H1 (cell line): Measurements from ENCODE around the gene TTC21A. TPM values are rescaled to one million over a fixed set of nuclear protein-coding genes. Genes with fewer than 3 reads are reported as not detected.

Source experiments
- CTCF ChIA-PET: fragments of 300-600 bp; sonication (Branson Sonifier 250); formaldehyde crosslinking; loops from one replicate; lab custom pipeline; 2021; ENCODE audit not compliant: partially characterized antibody; lab: Charles Lee
- POLR2A ChIA-PET: fragments of 300-600 bp; sonication (Branson Sonifier 250); formaldehyde crosslinking; loops from one replicate; lab custom pipeline; 2021; ENCODE audit warnings: inconsistent platforms; ENCODE audit not compliant: partially characterized antibody; lab: Charles Lee
- DNase-seq, 2 experiments: peaks; one replicate each; pipeline versions ENCODE4 v3.0.0 to v3.0.0-alpha.2; 2010 to 2022; ENCODE audit warnings: low spot score in 2 of 2, low read depth in 1 of 2, mixed read lengths in 1 of 2
- FAIRE-seq: peaks from 2 replicates; lab custom pipeline; 2011; peaks lifted over from hg19 to GRCh38; lab: Jason Lieb, UNC
- H2AFZ ChIP-seq: 2 replicates; pipeline ENCODE4 v1.8.1; 2012; ENCODE audit warnings: low read length, inconsistent platforms
- H2AK5ac ChIP-seq: 2 replicates; pipeline ENCODE4 v1.6.1; 2013; ENCODE audit warnings: low read depth, low read length
- H2BK120ac ChIP-seq: replicated peaks from 2 replicates; pipeline ENCODE3; 2013; ENCODE audit warnings: low read depth, low read length, inconsistent platforms
- H2BK12ac ChIP-seq: 2 replicates; pipeline ENCODE4 v1.6.1; 2013; ENCODE audit warnings: low read depth, low read length
- H2BK15ac ChIP-seq: 2 replicates; pipeline ENCODE4 v1.6.1; 2013; ENCODE audit warnings: low read length
- H2BK20ac ChIP-seq: 2 replicates; pipeline ENCODE4 v1.6.1; 2013; ENCODE audit warnings: low read length
- H2BK5ac ChIP-seq: 2 replicates; pipeline ENCODE4 v1.6.1; 2013; ENCODE audit warnings: low read depth, low read length
- H3K14ac ChIP-seq: 2 replicates; pipeline ENCODE4 v1.6.1; 2013; ENCODE audit warnings: inconsistent platforms; ENCODE audit not compliant: insufficient read length
- H3K18ac ChIP-seq: 2 replicates; pipeline ENCODE4 v1.6.1; 2013; ENCODE audit warnings: low read length; ENCODE audit errors: extremely low read depth
- H3K23ac ChIP-seq: 2 replicates; pipeline ENCODE4 v1.6.1; 2013; ENCODE audit warnings: inconsistent platforms; ENCODE audit not compliant: insufficient read length
- H3K23me2 ChIP-seq: 2 replicates; pipeline ENCODE4 v1.6.1; 2013; ENCODE audit warnings: low read depth, low read length
- H3K27ac ChIP-seq: 2 replicates; pipeline ENCODE4 v1.6.1; 2011; ENCODE audit warnings: low read depth, low read length, inconsistent platforms
- H3K27me3 ChIP-seq, 4 experiments: replicated peaks in 1 of 4; 1 replicate in 1 of 4; 2 replicates in 3 of 4; pipeline versions ENCODE4 v1.6.1 to v1.8.1; 2011 to 2013; ENCODE audit warnings: low read length in 3 of 4, mild to moderate bottlenecking in 3 of 4, inconsistent platforms in 2 of 4, mixed read lengths in 2 of 4, moderate library complexity in 1 of 4; ENCODE audit not compliant: control insufficient read depth in 3 of 4, insufficient read depth in 3 of 4; ENCODE audit errors: extremely low read depth in 1 of 4
- H3K36me3 ChIP-seq, 4 experiments: 2 replicates each; pipeline versions ENCODE4 v1.6.1 to v1.8.1; 2011 to 2013; ENCODE audit warnings: mild to moderate bottlenecking in 4 of 4, low read length in 3 of 4, moderate library complexity in 2 of 4, control low read depth in 1 of 4, inconsistent platforms in 1 of 4; ENCODE audit not compliant: insufficient read depth in 4 of 4, control insufficient read depth in 2 of 4
- H3K4ac ChIP-seq: replicated peaks from 2 replicates; pipeline ENCODE3; 2013; ENCODE audit warnings: low read length, low read depth, mixed read lengths, inconsistent platforms; ENCODE audit not compliant: insufficient read length
- H3K4me1 ChIP-seq, 4 experiments: replicated peaks in 1 of 4; 1 replicate in 1 of 4; 2 replicates in 3 of 4; pipeline versions ENCODE4 v1.6.1 to v1.8.1; 2011 to 2013; ENCODE audit warnings: low read length in 3 of 4, inconsistent platforms in 2 of 4, mixed read lengths in 1 of 4; ENCODE audit not compliant: insufficient read depth in 4 of 4, control insufficient read depth in 3 of 4
- H3K4me2 ChIP-seq, 2 experiments: 2 replicates each; pipeline versions ENCODE4 v1.6.1 to v1.8.1; 2011 to 2013; ENCODE audit warnings: low read depth in 2 of 2, low read length in 2 of 2, control low read depth in 1 of 2, inconsistent platforms in 1 of 2, mild to moderate bottlenecking in 1 of 2; ENCODE audit not compliant: insufficient read depth in 1 of 2
- H3K4me3 ChIP-seq, 4 experiments: fragments of 200-600, 300-600 bp in 1 of 4; sonication (generic), shearing (Covaris generic), sonication (Bioruptor Twin) in 1 of 4; 2 replicates each; pipeline versions ENCODE4 v1.5.1 to v1.8.1; 2011 to 2016; ENCODE audit warnings: low read length in 4 of 4, low read depth in 3 of 4, control low read depth in 2 of 4, inconsistent platforms in 2 of 4, mild to moderate bottlenecking in 2 of 4, mixed read lengths in 1 of 4, moderate library complexity in 1 of 4; ENCODE audit not compliant: insufficient read depth in 2 of 4; ENCODE audit errors: extremely low read depth in 1 of 4
- H3K56ac ChIP-seq: replicated peaks from 2 replicates; pipeline ENCODE3; 2013; ENCODE audit warnings: low read depth, mild to moderate bottlenecking, mixed read lengths, low read length, inconsistent platforms; ENCODE audit not compliant: insufficient read length
- H3K79me1 ChIP-seq: 2 replicates; pipeline ENCODE4 v1.6.1; 2013; ENCODE audit warnings: low read depth, low read length, control low read depth
- H3K79me2 ChIP-seq, 2 experiments: 2 replicates each; pipeline versions ENCODE4 v1.6.1 to v1.8.1; 2012 to 2013; ENCODE audit warnings: low read length in 2 of 2, mild to moderate bottlenecking in 2 of 2, inconsistent platforms in 1 of 2; ENCODE audit not compliant: insufficient read depth in 2 of 2, control insufficient read depth in 1 of 2
- H3K9ac ChIP-seq, 4 experiments: replicated peaks in 1 of 4; 1 replicate in 1 of 4; 2 replicates in 3 of 4; pipeline versions ENCODE4 v1.6.1 to v1.8.1; 2011 to 2013; ENCODE audit warnings: low read depth in 3 of 4, low read length in 3 of 4, control low read depth in 2 of 4, mild to moderate bottlenecking in 2 of 4, moderate library complexity in 2 of 4, inconsistent platforms in 1 of 4; ENCODE audit errors: extremely low read depth in 1 of 4
- H3K9me3 ChIP-seq, 2 experiments: 2 replicates each; pipeline versions ENCODE4 v1.6.1 to v1.8.1; 2012 to 2013; ENCODE audit warnings: mild to moderate bottlenecking in 2 of 2, moderate library complexity in 2 of 2, control low read depth in 1 of 2, inconsistent platforms in 1 of 2, low read depth in 1 of 2, low read length in 1 of 2, mixed read lengths in 1 of 2; ENCODE audit not compliant: insufficient read depth in 2 of 2
- H4K20me1 ChIP-seq, 2 experiments: replicated peaks in 1 of 2; 2 replicates each; pipeline versions ENCODE3 to v1.8.1; 2011 to 2013; ENCODE audit warnings: inconsistent platforms in 2 of 2, low read length in 2 of 2, mild to moderate bottlenecking in 1 of 2; ENCODE audit not compliant: insufficient read depth in 2 of 2, control insufficient read depth in 1 of 2
- H4K5ac ChIP-seq: 2 replicates; pipeline ENCODE4 v1.6.1; 2013; ENCODE audit warnings: low read length, low read depth, mixed read lengths, inconsistent platforms; ENCODE audit not compliant: insufficient read length
- H4K8ac ChIP-seq: 2 replicates; pipeline ENCODE4 v1.8.0; 2013; ENCODE audit warnings: mild to moderate bottlenecking, moderate library complexity, low read length, inconsistent platforms; ENCODE audit not compliant: insufficient read depth; ENCODE audit errors: extremely low read depth
- H4K91ac ChIP-seq: replicated peaks from 2 replicates; pipeline ENCODE3; 2013; ENCODE audit warnings: low read length, mixed read lengths, inconsistent platforms; ENCODE audit not compliant: insufficient read length
- BRCA1 ChIP-seq: IDR thresholded peaks from 2 replicates; pipeline ENCODE4 v1.6.1; 2012; ENCODE audit warnings: low read depth, low read length, improper control_type of control experiment
- CEBPB ChIP-seq: IDR thresholded peaks from 2 replicates; pipeline ENCODE4 v1.6.1; 2012; ENCODE audit warnings: low read depth, low read length
- CTCF ChIP-seq, 3 experiments: IDR thresholded peaks; 1 replicate in 2 of 3; 2 replicates in 1 of 3; pipeline versions ENCODE4 v1.5.1 to v1.6.1; 2011; ENCODE audit warnings: low read length in 3 of 3, mild to moderate bottlenecking in 3 of 3, inconsistent platforms in 2 of 3, low read depth in 1 of 3, moderate library complexity in 1 of 3; ENCODE audit not compliant: insufficient read depth in 1 of 3; ENCODE audit errors: control extremely low read depth in 1 of 3
- E2F6 ChIP-seq: IDR thresholded peaks from 2 replicates; pipeline ENCODE4 v1.6.1; 2012; ENCODE audit warnings: inconsistent platforms
- EGR1 ChIP-seq: IDR thresholded peaks from 2 replicates; pipeline ENCODE4 v1.6.1; 2011; ENCODE audit warnings: low read depth, low read length, borderline replicate concordance
- FOSL1 ChIP-seq: IDR thresholded peaks from 2 replicates; pipeline ENCODE4 v1.6.1; 2011; ENCODE audit warnings: mild to moderate bottlenecking, low read depth, low read length, moderate library complexity; ENCODE audit not compliant: insufficient read depth
- JUN ChIP-seq: IDR thresholded peaks from 2 replicates; pipeline ENCODE4 v1.6.1; 2011; ENCODE audit warnings: low read depth, mild to moderate bottlenecking, improper control_type of control experiment, low read length
- KDM4A ChIP-seq: IDR thresholded peaks from one replicate; pipeline ENCODE4 v1.7.1; 2012; ENCODE audit warnings: low read depth, mild to moderate bottlenecking, moderate library complexity, low read length, inconsistent platforms; ENCODE audit not compliant: severe bottlenecking
- SP4 ChIP-seq: IDR thresholded peaks from 2 replicates; pipeline ENCODE4 v1.6.1; 2012; ENCODE audit warnings: low read length, inconsistent platforms
- TAF1 ChIP-seq: IDR thresholded peaks from 2 replicates; pipeline ENCODE4 v1.6.1; 2011; ENCODE audit warnings: mild to moderate bottlenecking, low read depth, low read length
- TBP ChIP-seq: IDR thresholded peaks from 2 replicates; pipeline ENCODE4 v1.6.1; 2011; ENCODE audit warnings: low read depth, low read length, improper control_type of control experiment
- TEAD4 ChIP-seq: IDR thresholded peaks from 2 replicates; pipeline ENCODE4 v1.6.1; 2012; ENCODE audit warnings: low read depth, low read length, inconsistent platforms, mixed read lengths
- WGBS, 2 experiments: shearing (Covaris generic) in 1 of 2; methylation state at CpG; one replicate each; pipeline versions ENCODE4 v1.1.6 to v1.1.7; 2013 to 2015; ENCODE audit warnings: low lambda C conversion rate in 2 of 2, mixed read lengths in 2 of 2, inconsistent platforms in 1 of 2, low coverage in 1 of 2, missing lambda C conversion rate in 1 of 2; ENCODE audit not compliant: insufficient replicate concordance in 2 of 2, insufficient coverage in 1 of 2, insufficient read length in 1 of 2; ENCODE audit errors: extremely low coverage in 1 of 2, missing lambda C conversion rate in 1 of 2; 5-methylcytosine and 5-hydroxymethylcytosine counted together
- polyA plus RNA-seq, 7 experiments: library from polyadenylated mRNA; depleted of rRNA in 3 of 7; stranded (reverse) in 5 of 7; unstranded in 2 of 7; fragments of >200 nt in 5 of 7; fragments of 200-250 nt in 2 of 7; gene quantifications; 1 replicate in 5 of 7; 2 replicates in 1 of 7; 4 replicates in 1 of 7; pipeline versions ENCODE4 v1.2.1 to v1.2.3, GENCODE V29; 2011 to 2013; ENCODE audit warnings: missing spikeins in 2 of 7, mixed read lengths in 2 of 7
- total RNA-seq: library from RNA; stranded (reverse); fragmentation: NEBNext Ultra II Directional; extraction: Animal tissue kit (Norgen Biotek cat#: 25700); gene quantifications from 2 replicates; pipeline ENCODE4 v1.2.1, GENCODE V29; 2021

The TTC21A gene
- total and polyA plus RNA-seq, 2 of the 8 experiments (the other 6 are each of a cell fraction or from before 2014, with no cell fraction given), result 2.3 to 2.8 TPM

- WGBS, 2 experiments, result 79% methylated on average over 2 of the region's 2 CpGs; no CpG with 5 or more reads in 1 of the 2 experiments
- TF ChIP-seq FOSL1 (no peak), TBP (no peak), KDM4A (no peak), BRCA1 (no peak), JUN (no peak), CEBPB (no peak), TAF1 (no peak), E2F6 (no peak), CTCF (IDR thresholded peaks at IDR 0.05; ENCODE audit: control extremely low read depth in 1 of 3, insufficient read depth in 1 of 3, low read depth in 1 of 3, low read length in 3 of 3) (no peak), SP4 (no peak), TEAD4 (no peak), EGR1 (no peak)
These were observed 32.0 kb downstream of the TTC21A start for GRCh38 chr3:39139442-39139841.

More at GRCh38 chr3:39139442-39139841, 32.0 kb downstream of the TTC21A start:
- POLR2A ChIA-PET, result interaction anchor here (1.3 to 2.3 kb wide), 2 partner anchors 8 to 11 kb away, joined by 4 to 8 read pairs; no protein-coding TSS in a partner anchor
- H2AFZ ChIP-seq, result no peak overlapping the region
- no peak overlapping the region for H3K4me3 ChIP-seq
- no peak overlapping the region for H4K91ac ChIP-seq
- H3K23ac ChIP-seq, result no peak overlapping the region
- H3K27ac ChIP-seq, result no peak overlapping the region
- H2BK12ac ChIP-seq, result no peak overlapping the region
- peaks cover 0 to 10% of the 10 kb centered on the region in 2 experiments for H4K20me1 ChIP-seq
- H3K14ac ChIP-seq, result no peak overlapping the region
- no peak overlapping the region for H2BK20ac ChIP-seq
- no peak overlapping the region for H3K4ac ChIP-seq
- peaks cover 11 to 25% (median 16%) of the 10 kb centered on the region in 4 experiments; a peak in 6 of 8 replicates for H3K36me3 ChIP-seq
- no peaks in the 10 kb centered on the region for H3K9me3 ChIP-seq
- H2AK5ac ChIP-seq, result no peak overlapping the region
- H3K79me1 ChIP-seq, result peaks cover 2% of the 10 kb centered on the region; the same call in 1 of the 2 replicates
- no peaks in the 10 kb centered on the region for H3K27me3 ChIP-seq
- H2BK120ac ChIP-seq, result no peak overlapping the region
- DNase-seq (no peak), FAIRE-seq (no peak)
- no peak overlapping the region for H3K9ac ChIP-seq
- H3K4me1 ChIP-seq, result peaks cover 0 to 3% (median 0%) of the 10 kb centered on the region in 4 experiments; a peak in 2 of 7 replicates
- no peaks in the 10 kb centered on the region for H3K23me2 ChIP-seq
- no peak overlapping the region for H4K8ac ChIP-seq
- no peak overlapping the region for H3K18ac ChIP-seq
- CTCF ChIA-PET, result interaction anchor here (1.0 to 6.8 kb wide), 2 partner anchors 50 to 149 kb away, joined by 4 to 43 read pairs; no protein-coding TSS in a partner anchor
- H3K4me2 ChIP-seq, result no peak overlapping the region
- no peak overlapping the region for H4K5ac ChIP-seq
- H3K56ac ChIP-seq, result no peak overlapping the region
- H3K79me2 ChIP-seq, result no peaks in the 10 kb centered on the region
- H2BK15ac ChIP-seq, result no peak overlapping the region
- no peak overlapping the region for H2BK5ac ChIP-seq
